ENCODE measurements around the gene MED12L.

DNA sequence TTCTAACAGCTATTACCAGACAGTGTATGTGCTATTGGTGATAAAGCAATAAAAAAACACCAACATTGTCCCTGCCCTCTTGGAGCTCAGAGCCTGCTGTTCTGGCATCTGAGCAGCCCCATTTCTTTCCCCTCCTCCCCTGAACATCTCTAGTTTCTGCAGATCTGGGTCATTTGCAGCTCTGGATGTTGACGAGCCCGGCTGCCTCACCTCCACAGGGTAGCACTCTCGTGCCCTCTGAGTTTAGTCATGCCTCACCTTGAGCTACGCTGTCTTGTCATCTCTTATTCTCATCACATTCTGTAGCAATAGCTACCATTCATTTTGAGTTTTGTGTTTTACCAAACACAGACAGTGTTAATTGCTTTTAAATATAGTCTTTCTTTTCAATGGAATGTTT lies 147.5 kb downstream of the MED12L start:
- TF ChIP-seq, protein P1, sequence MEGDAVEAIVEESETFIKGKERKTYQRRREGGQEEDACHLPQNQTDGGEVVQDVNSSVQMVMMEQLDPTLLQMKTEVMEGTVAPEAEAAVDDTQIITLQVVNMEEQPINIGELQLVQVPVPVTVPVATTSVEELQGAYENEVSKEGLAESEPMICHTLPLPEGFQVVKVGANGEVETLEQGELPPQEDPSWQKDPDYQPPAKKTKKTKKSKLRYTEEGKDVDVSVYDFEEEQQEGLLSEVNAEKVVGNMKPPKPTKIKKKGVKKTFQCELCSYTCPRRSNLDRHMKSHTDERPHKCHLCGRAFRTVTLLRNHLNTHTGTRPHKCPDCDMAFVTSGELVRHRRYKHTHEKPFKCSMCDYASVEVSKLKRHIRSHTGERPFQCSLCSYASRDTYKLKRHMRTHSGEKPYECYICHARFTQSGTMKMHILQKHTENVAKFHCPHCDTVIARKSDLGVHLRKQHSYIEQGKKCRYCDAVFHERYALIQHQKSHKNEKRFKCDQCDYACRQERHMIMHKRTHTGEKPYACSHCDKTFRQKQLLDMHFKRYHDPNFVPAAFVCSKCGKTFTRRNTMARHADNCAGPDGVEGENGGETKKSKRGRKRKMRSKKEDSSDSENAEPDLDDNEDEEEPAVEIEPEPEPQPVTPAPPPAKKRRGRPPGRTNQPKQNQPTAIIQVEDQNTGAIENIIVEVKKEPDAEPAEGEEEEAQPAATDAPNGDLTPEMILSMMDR (IDR thresholded peaks at IDR 0.05; ENCODE audit: low read length) = no peak
- TF ChIP-seq EZH2 (IDR thresholded peaks at IDR 0.05; ENCODE audit: borderline replicate concordance, low read length) = no peak
